ENCODE measurements around the gene RASGRP4.
"Not testable (repeated sequence)": the region's sequence is repeated elsewhere in the genome, so short reads cannot be mapped to it uniquely, and the experiment has no call there.

Gene RASGRP4

DNA sequence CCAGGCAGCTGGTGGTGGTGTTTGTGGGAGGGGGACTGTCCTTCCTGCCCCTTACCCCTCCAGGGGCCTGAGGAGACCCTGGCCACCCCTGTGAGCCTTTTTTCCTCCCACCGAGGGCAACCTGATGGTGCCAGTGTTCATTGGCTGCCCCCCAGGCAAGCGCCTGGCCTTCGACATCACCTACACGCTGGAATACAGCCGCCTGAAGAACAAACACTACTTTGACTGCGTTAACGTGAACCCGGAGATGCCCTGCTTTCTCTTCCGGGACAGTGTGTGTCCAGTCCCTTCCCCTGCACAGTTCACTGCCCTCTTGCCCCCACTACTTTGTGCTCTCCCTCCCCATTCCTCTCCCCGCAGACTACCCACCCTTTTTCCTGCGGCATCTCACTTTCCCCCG is 59.0 kb downstream of the RASGRP4 start:
- no peak for DNase-seq

DNA sequence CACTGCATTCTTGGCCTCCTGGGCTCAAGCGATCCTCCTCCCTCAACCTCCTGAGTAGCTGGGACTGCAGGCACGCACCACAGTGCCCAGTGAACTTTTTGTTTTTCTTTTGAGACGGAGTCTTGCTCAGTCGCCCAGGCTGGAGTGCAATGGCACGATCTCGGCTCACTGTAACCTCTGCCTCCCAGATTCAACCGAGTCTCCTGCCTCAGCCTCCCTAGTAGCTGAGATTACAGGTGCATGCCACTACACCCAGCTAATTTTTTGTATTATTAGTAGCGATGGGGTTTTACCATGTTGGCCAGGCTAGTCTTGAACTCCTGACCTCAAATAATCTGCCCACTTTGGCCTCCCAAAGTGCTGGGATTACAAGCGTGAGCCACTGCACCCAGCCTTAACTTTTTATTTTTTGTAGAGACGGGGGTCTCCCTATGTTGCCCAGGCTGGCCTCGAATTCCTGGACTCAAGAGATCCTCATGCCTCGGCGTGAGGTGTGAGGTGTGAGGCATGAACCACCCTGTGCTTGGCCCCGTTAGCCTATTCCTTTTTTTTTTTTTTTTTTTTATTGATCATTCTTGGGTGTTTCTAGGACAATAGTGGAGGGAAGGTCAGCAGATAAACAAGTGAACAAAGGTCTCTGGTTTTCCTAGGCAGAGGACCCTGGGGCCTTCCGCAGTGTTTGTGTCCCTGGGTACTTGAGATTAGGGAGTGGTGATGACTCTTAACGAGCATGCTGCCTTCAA is 62.9 kb downstream of the RASGRP4 start:
- DNase-seq: not testable (repeated sequence)

DNA sequence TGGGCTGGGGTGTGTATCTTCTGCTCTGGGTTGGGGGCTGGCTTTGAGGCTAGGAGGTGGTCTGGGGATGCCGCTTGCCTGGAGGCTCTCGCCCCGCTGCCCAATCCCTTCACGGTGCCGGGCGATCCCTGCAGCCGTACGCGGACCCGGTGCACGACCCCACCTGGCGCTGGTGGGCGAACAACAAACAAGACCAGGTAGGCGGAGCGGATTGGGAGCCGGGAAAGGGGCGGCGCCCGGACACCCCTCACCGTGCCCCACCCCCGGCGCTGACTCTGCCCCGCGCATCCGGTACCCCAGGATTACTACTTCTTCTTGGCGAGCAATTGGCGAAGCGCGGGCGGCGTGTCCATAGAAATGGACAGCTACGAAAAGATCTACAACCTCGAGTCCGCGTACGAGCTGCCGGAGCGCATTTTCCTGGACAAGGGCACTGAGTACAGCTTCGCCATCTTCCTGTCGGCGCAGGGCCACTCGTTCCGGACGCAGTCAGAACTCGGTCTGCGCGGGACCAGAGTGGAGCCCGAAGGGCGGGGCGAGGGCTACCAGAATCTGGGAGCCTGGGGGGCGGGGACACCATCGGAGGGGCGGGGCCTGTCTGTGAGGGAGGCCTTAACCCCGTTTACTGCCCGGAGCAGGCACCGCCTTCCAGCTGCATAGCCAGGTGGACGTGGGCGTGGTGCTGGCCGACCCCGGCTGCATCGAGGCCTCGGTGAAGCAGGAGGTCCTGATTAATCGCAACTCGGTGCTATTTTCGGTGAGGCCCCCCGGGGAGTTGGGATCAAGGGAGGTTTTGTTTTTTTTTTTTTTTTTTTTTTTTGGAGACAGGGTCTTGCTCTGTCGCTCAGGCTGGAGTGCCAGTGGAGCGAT is 63.7 kb downstream of the RASGRP4 start:
- DNase-seq: peak; percentile 52 to 69

GRCh38 chr19:38361633-38362075 is 64.4 kb downstream of the RASGRP4 start:
- DNase-seq: peak; percentile 44 to 64

DNA sequence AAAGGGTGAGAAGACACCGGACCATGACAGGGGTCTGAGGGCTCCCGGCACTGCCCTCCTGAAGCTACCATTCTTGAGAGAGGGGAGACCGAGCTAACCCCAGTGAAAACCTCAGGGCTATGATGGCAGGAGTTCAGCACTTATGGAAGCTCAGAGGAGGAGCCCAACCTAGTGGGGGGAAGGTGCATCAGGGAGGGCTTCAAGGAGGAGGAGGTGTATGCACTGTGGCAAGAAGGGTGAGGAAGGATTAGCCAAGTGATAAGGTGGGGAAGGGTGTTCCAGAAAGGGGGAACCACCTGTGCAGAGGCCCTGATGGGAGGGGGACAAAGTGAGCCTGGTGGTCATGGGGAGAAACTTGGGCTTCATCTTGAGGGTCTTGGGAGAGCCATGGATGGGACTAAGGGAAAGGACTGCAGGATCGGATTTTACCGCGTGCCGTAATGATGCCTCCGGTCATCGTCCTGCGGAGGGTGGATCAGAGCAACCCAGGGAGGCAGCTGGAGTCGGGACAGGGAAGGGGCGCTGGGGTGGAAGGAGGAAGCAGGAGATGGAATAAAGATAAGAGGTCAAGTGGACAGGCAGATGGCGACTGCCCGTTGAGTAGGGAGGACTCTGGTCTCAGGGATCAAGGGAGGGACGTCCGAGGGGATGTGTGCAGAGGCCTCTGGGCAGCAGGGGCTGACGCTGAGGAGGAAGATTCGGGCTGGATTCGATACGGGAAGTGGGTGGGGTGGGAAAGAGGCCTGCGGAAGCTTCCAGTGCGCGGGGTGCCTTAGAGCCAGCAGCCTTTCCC is 65.0 kb downstream of the RASGRP4 start:
- no peak for DNase-seq

- no peak for DNase-seq
These were observed 65.7 kb downstream of the RASGRP4 start for GRCh38 chr19:38360351-38360750.

- DNase-seq: no peak
These were observed 66.6 kb downstream of the RASGRP4 start for GRCh38 chr19:38359242-38360021.
